ENCODE measurements around the gene COX4I1.

The COX4I1 gene

GRCh38 chr16:85770741-85771140, 28.8 kb upstream of the COX4I1 start:
- no peaks in the 10 kb centered on the region for H3K9me3 ChIP-seq (ENCODE audit: control insufficient read depth, insufficient read depth, low read depth, low read length)
- H3K36me3 ChIP-seq (ENCODE audit: control insufficient read depth in 2 of 2, insufficient read depth in 1 of 2, low read length in 2 of 2): peaks cover 0 to 4% of the 10 kb centered on the region in 2 experiments; a peak in 1 of 3 replicates
- CTCF ChIA-PET: no interaction called here
- no peak overlapping the region for H3K27ac ChIP-seq (ENCODE audit: extremely low read depth, low read depth, low read length)
- POLR2A ChIA-PET: no interaction called here
- H3K4me1 ChIP-seq (ENCODE audit: control insufficient read depth, insufficient read depth, low read length): no peaks in the 10 kb centered on the region
- no peak overlapping the region for H3K4me3 ChIP-seq (ENCODE audit: low read depth, low read length)
- TF ChIP-seq ZBTB6 (tag by site-specific recombination; IDR thresholded peaks at IDR 0.05) (no peak), ZNF362 (tag by site-specific recombination; IDR thresholded peaks at IDR 0.05) (no peak), ZNF510 (tag by site-specific recombination; IDR thresholded peaks at IDR 0.05; ENCODE audit: insufficient replicate concordance) (no peak), ZNF624 (tag by site-specific recombination; IDR thresholded peaks at IDR 0.05) (no peak), ZNF19 (tag by site-specific recombination; IDR thresholded peaks at IDR 0.05; ENCODE audit: low read depth) (no peak), OVOL3 (tag by site-specific recombination; IDR thresholded peaks at IDR 0.05) (no peak), MYNN (tag by site-specific recombination; IDR thresholded peaks at IDR 0.05; ENCODE audit: borderline replicate concordance) (no peak), AEBP2 (tag by site-specific recombination; IDR thresholded peaks at IDR 0.05; ENCODE audit: borderline replicate concordance) (no peak), ZNF555 (tag by site-specific recombination; conservative IDR thresholded peaks at IDR 0.05) (no peak), ZNF501 (tag by site-specific recombination; IDR thresholded peaks at IDR 0.05) (no peak), ZNF658 (tag by site-specific recombination; IDR thresholded peaks at IDR 0.05) (no peak), ZNF140 (tag by site-specific recombination; IDR thresholded peaks at IDR 0.05) (no peak), ZNF580 (tag by site-specific recombination; IDR thresholded peaks at IDR 0.05) (no peak), OSR2 (tag by site-specific recombination; IDR thresholded peaks at IDR 0.05) (no peak)
- TF ChIP-seq, protein P1, sequence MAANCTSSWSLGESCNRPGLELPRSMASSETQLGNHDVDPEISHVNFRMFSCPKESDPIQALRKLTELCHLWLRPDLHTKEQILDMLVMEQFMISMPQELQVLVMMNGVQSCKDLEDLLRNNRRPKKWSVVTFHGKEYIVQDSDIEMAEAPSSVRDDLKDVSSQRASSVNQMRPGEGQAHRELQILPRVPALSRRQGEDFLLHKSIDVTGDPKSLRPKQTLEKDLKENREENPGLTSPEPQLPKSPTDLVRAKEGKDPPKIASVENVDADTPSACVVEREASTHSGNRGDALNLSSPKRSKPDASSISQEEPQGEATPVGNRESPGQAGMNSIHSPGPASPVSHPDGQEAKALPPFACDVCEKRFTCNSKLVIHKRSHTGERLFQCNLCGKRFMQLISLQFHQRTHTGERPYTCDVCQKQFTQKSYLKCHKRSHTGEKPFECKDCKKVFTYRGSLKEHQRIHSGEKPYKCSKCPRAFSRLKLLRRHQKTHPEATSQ (tag by site-specific recombination; IDR thresholded peaks at IDR 0.05): no peak
- TF ChIP-seq, protein P2, sequence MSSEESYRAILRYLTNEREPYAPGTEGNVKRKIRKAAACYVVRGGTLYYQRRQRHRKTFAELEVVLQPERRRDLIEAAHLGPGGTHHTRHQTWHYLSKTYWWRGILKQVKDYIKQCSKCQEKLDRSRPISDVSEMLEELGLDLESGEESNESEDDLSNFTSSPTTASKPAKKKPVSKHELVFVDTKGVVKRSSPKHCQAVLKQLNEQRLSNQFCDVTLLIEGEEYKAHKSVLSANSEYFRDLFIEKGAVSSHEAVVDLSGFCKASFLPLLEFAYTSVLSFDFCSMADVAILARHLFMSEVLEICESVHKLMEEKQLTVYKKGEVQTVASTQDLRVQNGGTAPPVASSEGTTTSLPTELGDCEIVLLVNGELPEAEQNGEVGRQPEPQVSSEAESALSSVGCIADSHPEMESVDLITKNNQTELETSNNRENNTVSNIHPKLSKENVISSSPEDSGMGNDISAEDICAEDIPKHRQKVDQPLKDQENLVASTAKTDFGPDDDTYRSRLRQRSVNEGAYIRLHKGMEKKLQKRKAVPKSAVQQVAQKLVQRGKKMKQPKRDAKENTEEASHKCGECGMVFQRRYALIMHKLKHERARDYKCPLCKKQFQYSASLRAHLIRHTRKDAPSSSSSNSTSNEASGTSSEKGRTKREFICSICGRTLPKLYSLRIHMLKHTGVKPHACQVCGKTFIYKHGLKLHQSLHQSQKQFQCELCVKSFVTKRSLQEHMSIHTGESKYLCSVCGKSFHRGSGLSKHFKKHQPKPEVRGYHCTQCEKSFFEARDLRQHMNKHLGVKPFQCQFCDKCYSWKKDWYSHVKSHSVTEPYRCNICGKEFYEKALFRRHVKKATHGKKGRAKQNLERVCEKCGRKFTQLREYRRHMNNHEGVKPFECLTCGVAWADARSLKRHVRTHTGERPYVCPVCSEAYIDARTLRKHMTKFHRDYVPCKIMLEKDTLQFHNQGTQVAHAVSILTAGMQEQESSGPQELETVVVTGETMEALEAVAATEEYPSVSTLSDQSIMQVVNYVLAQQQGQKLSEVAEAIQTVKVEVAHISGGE (tag by site-specific recombination; conservative IDR thresholded peaks at IDR 0.05; ENCODE audit: low read depth): no peak
- TF ChIP-seq, protein P3, sequence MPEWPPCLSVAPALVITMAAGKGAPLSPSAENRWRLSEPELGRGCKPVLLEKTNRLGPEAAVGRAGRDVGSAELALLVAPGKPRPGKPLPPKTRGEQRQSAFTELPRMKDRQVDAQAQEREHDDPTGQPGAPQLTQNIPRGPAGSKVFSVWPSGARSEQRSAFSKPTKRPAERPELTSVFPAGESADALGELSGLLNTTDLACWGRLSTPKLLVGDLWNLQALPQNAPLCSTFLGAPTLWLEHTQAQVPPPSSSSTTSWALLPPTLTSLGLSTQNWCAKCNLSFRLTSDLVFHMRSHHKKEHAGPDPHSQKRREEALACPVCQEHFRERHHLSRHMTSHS (tag by site-specific recombination; IDR thresholded peaks at IDR 0.05): no peak
- TF ChIP-seq, protein P4, sequence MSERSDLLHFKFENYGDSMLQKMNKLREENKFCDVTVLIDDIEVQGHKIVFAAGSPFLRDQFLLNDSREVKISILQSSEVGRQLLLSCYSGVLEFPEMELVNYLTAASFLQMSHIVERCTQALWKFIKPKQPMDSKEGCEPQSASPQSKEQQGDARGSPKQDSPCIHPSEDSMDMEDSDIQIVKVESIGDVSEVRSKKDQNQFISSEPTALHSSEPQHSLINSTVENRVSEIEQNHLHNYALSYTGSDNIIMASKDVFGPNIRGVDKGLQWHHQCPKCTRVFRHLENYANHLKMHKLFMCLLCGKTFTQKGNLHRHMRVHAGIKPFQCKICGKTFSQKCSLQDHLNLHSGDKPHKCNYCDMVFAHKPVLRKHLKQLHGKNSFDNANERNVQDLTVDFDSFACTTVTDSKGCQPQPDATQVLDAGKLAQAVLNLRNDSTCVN (tag by site-specific recombination; optimal IDR thresholded peaks at IDR 0.05): no peak
- TF ChIP-seq, protein P5, sequence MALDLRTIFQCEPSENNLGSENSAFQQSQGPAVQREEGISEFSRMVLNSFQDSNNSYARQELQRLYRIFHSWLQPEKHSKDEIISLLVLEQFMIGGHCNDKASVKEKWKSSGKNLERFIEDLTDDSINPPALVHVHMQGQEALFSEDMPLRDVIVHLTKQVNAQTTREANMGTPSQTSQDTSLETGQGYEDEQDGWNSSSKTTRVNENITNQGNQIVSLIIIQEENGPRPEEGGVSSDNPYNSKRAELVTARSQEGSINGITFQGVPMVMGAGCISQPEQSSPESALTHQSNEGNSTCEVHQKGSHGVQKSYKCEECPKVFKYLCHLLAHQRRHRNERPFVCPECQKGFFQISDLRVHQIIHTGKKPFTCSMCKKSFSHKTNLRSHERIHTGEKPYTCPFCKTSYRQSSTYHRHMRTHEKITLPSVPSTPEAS (tag by site-specific recombination; IDR thresholded peaks at IDR 0.05): no peak
- TF ChIP-seq, protein P6, sequence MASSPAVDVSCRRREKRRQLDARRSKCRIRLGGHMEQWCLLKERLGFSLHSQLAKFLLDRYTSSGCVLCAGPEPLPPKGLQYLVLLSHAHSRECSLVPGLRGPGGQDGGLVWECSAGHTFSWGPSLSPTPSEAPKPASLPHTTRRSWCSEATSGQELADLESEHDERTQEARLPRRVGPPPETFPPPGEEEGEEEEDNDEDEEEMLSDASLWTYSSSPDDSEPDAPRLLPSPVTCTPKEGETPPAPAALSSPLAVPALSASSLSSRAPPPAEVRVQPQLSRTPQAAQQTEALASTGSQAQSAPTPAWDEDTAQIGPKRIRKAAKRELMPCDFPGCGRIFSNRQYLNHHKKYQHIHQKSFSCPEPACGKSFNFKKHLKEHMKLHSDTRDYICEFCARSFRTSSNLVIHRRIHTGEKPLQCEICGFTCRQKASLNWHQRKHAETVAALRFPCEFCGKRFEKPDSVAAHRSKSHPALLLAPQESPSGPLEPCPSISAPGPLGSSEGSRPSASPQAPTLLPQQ (tag by site-specific recombination; IDR thresholded peaks at IDR 0.05): no peak
